ENCODE data around the gene LTB4R2. TPM values are rescaled to one million over a fixed set of nuclear protein-coding genes. Genes with fewer than 3 reads are reported as not detected.

Gene LTB4R2
- total RNA-seq, 1 donor from 2014 or later: 6.4 TPM

DNA sequence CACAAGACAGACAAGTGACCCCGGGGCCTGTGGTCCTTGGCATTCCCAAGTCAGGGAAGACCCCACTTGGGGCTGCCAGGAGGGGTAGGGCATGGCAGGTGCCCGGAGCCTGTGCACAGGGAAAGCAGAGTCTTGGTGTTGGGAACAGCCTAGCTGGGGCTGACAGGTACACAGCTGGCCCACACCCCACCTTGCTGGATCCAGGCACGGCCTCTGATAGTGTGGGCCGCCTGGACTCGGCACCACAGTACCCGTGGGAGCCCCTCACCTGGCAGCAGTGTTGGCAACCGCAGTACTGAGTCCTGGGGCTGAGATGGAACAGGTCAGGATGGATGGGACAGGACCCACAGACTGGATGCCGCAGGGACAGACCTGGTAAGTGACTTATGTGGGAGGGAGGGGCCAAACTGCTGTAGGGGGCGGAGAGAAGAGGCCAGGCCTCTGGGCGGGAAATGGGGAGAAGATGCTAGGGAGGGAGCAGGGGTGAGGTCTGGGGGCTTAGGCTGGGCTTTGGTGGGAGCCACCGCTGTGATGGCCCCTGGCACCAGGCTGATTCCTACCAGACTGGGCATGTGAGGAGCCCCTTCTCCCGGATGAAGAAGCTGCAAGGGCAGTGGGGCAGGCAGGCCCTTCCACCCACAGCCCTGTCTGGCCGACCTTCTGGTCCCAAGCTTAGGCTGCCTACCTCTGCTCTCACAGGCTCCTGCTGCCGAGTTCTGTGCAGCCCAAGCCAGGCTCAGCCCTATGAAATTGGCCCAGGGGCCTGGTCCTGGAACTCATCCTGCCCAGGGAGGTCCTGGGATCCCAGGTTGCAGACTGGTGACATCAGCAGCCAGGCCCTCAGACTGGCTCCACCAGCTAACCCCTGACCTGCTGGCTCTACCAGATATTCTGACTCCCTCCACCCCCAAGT, 46.9 kb upstream of the LTB4R2 start, which contains the start of gene TGM1:
TSS of gene TGM1 (minus strand) at position 357 of the 913 bp plus-strand sequence. CDS start 825 bp downstream, outside the sequence.
- intact Hi-C loops (cut with DNase I): no loop called here
- H3K4me1 ChIP-seq: peaks cover 5% of the 10 kb centered on the region
- H3K27ac ChIP-seq: no peak within 1 kb of the TSS
- TF ChIP-seq, protein P1, sequence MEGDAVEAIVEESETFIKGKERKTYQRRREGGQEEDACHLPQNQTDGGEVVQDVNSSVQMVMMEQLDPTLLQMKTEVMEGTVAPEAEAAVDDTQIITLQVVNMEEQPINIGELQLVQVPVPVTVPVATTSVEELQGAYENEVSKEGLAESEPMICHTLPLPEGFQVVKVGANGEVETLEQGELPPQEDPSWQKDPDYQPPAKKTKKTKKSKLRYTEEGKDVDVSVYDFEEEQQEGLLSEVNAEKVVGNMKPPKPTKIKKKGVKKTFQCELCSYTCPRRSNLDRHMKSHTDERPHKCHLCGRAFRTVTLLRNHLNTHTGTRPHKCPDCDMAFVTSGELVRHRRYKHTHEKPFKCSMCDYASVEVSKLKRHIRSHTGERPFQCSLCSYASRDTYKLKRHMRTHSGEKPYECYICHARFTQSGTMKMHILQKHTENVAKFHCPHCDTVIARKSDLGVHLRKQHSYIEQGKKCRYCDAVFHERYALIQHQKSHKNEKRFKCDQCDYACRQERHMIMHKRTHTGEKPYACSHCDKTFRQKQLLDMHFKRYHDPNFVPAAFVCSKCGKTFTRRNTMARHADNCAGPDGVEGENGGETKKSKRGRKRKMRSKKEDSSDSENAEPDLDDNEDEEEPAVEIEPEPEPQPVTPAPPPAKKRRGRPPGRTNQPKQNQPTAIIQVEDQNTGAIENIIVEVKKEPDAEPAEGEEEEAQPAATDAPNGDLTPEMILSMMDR (IDR thresholded peaks at IDR 0.05): no peak
- no peak within 1 kb of the TSS for H3K4me3 ChIP-seq
- DNase-seq (no peak), ATAC-seq (no peak)
- H3K36me3 ChIP-seq: peaks cover 28% of the 10 kb centered on the region
- no peaks in the 10 kb centered on the region for H3K27me3 ChIP-seq
- no peaks in the 10 kb centered on the region for H3K9me3 ChIP-seq

DNA sequence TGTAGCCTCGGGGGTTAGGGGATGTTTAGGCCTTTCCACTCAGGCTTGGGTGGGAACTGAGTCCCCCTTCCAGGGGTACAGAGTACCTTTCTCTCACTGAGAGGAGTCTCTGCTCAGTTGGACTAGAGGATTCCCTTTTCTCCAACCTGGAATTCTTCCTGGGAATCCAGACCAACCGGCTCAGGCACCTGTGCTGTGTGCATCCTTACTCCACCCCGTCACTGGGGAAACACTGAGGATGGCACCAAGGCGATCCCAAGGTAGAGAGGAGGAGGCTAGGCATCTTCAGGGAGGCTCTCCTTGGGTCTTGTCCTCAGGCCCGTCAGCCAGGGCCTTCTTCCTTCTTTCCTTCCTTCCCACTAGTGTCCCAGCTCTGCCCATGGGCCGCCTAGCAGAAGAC, 46.1 kb upstream of the LTB4R2 start:
- Histone ChIP-seq H3K4me1 (peaks cover 4% of the 10 kb centered on the region), H3K27ac (no peak overlapping the region), H3K4me3 (no peak overlapping the region), H3K27me3 (no peaks in the 10 kb centered on the region), H3K36me3 (peaks cover 31% of the 10 kb centered on the region), H3K9me3 (no peaks in the 10 kb centered on the region)
- DNase-seq: no peak
- TF ChIP-seq, protein P1 (IDR thresholded peaks at IDR 0.05): no peak
- no peak for ATAC-seq
- intact Hi-C loops (cut with DNase I): no loop called here

DNA sequence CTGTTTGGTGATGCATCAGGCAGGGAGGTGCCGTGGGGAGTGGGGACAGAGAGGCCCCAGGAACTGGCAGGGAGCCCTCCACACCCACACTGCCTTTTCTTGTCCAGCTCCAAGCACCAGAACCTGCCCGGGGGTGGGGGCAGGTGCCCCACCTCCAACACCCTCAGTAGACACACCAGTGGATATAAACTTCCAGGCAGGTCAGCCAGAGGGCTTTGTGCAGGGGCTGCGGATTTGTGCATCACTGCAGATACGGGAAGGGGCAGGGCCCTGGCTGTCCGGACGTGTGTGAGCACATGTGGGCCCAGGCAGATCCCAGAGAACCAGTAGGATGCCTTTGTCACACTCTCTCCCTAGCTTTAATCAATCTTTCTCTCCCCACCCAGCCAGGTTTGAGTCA, 45.6 kb upstream of the LTB4R2 start:
- DNase-seq (no peak), ATAC-seq (no peak)
- H3K36me3 ChIP-seq: peaks cover 35% of the 10 kb centered on the region
- H3K4me1 ChIP-seq: no peaks in the 10 kb centered on the region
- no peaks in the 10 kb centered on the region for H3K27me3 ChIP-seq
- no peaks in the 10 kb centered on the region for H3K9me3 ChIP-seq
- TF ChIP-seq, protein P1 (IDR thresholded peaks at IDR 0.05): no peak
- no peak overlapping the region for H3K27ac ChIP-seq
- intact Hi-C loops (cut with DNase I): no loop called here
- no peak overlapping the region for H3K4me3 ChIP-seq

- Histone ChIP-seq H3K27ac (no peak overlapping the region), H3K4me3 (no peak overlapping the region), H3K27me3 (no peaks in the 10 kb centered on the region), H3K36me3 (peaks cover 40% of the 10 kb centered on the region), H3K4me1 (peaks cover 4% of the 10 kb centered on the region), H3K9me3 (no peaks in the 10 kb centered on the region)
- no peak for DNase-seq
- TF ChIP-seq, protein P1 (IDR thresholded peaks at IDR 0.05): no peak
- intact Hi-C loops (cut with DNase I): no loop called here
- ATAC-seq: no peak
Measured at GRCh38 chr14:24266344-24267244, 43.3 kb upstream of the LTB4R2 start.

GRCh38 chr14:24267516-24267915, 42.4 kb upstream of the LTB4R2 start:
- ATAC-seq (no peak), DNase-seq (no peak)
- intact Hi-C loops (cut with DNase I): no loop called here
- Histone ChIP-seq H3K36me3 (peaks cover 40% of the 10 kb centered on the region), H3K9me3 (no peaks in the 10 kb centered on the region), H3K27me3 (no peaks in the 10 kb centered on the region), H3K4me1 (peaks cover 13% of the 10 kb centered on the region), H3K4me3 (no peak overlapping the region), H3K27ac (no peak overlapping the region)
- TF ChIP-seq, protein P1 (IDR thresholded peaks at IDR 0.05): no peak

Data from upper lobe of right lung (tissue), 1 donor.